GM12892 (cell line): ENCODE results near the gene PLCD3.

Experiments used
- DNase-seq: peaks from one replicate; pipeline ENCODE4 v3.0.0; 2011; ENCODE audit not compliant: insufficient read length
- FAIRE-seq: peaks from 2 replicates; lab custom pipeline; 2011; peaks lifted over from hg19 to GRCh38; lab: Jason Lieb, UNC
- POLR2A ChIP-seq: IDR thresholded peaks from 2 replicates; pipeline ENCODE4 v1.6.1; 2011; ENCODE audit warnings: low read depth, low read length, control low read depth
- POLR2AphosphoS5 ChIP-seq: IDR thresholded peaks from 2 replicates; pipeline ENCODE4 v1.6.1; 2011; ENCODE audit warnings: low read depth, low read length, control low read depth
- TAF1 ChIP-seq: IDR thresholded peaks from 2 replicates; pipeline ENCODE4 v1.6.1; 2011; ENCODE audit warnings: low read depth, mild to moderate bottlenecking, control low read depth, low read length, borderline replicate concordance

The PLCD3 gene

GRCh38 chr17:45110676-45111611, 21.4 kb downstream of the PLCD3 start:
- no peak for TF ChIP-seq POLR2A
- TF ChIP-seq TAF1 = no peak
- no peak for TF ChIP-seq POLR2AphosphoS5
- no peak for DNase-seq
- FAIRE-seq = no peak

GRCh38 chr17:45108595-45109521, 23.5 kb downstream of the PLCD3 start:
- no peak for FAIRE-seq

GRCh38 chr17:45108051-45108450, 24.3 kb downstream of the PLCD3 start:
- TF ChIP-seq POLR2AphosphoS5 (no peak), POLR2A (no peak), TAF1 (no peak)
- DNase-seq (no peak), FAIRE-seq (no peak)

More at GRCh38 chr17:45108595-45109521, 23.5 kb downstream of the PLCD3 start:
- no peak for DNase-seq
- TF ChIP-seq POLR2A (no peak), POLR2AphosphoS5 (no peak), TAF1 (no peak)

GRCh38 chr17:45107293-45108010, 24.9 kb downstream of the PLCD3 start:
- FAIRE-seq = no peak
- TF ChIP-seq TAF1 = no peak
- no peak for DNase-seq

- DNase-seq (no peak), FAIRE-seq (no peak)
- no peak for TF ChIP-seq POLR2A
- no peak for TF ChIP-seq TAF1
- TF ChIP-seq POLR2AphosphoS5 = no peak
Measured at GRCh38 chr17:45106582-45106981, 25.7 kb downstream of the PLCD3 start.

GRCh38 chr17:45106096-45106495, 26.2 kb downstream of the PLCD3 start:
- no peak for DNase-seq
- FAIRE-seq = no peak
- TF ChIP-seq POLR2A (no peak), TAF1 (no peak), POLR2AphosphoS5 (no peak)

GRCh38 chr17:45104907-45105624, 27.2 kb downstream of the PLCD3 start:
- TF ChIP-seq POLR2A (no peak), POLR2AphosphoS5 (no peak), TAF1 (no peak)
- no peak for DNase-seq
- no peak for FAIRE-seq

- FAIRE-seq (no peak), DNase-seq (no peak)
- TF ChIP-seq TAF1 = no peak
- TF ChIP-seq POLR2AphosphoS5 = no peak
- no peak for TF ChIP-seq POLR2A
Measured at GRCh38 chr17:45104497-45104896, 27.8 kb downstream of the PLCD3 start.

GRCh38 chr17:45104029-45104428, 28.3 kb downstream of the PLCD3 start:
- FAIRE-seq = no peak
- DNase-seq = no peak
- TF ChIP-seq POLR2AphosphoS5 (no peak), POLR2A (no peak), TAF1 (no peak)

GRCh38 chr17:45103269-45103795, 29.0 kb downstream of the PLCD3 start:
- TF ChIP-seq POLR2AphosphoS5 (no peak), POLR2A (no peak), TAF1 (no peak)
- DNase-seq (no peak), FAIRE-seq (no peak)
